Stomach (tissue), 9 donors: ENCODE data around the gene FOS. TPM values are rescaled to one million over a fixed set of nuclear protein-coding genes. Genes with fewer than 3 reads are reported as not detected.

Experiments used
- DNase-seq, 2 donors: peaks; one replicate each; pipeline versions ENCODE4 v3.0.0 to v3.0.0-alpha.2; 2013 to 2019
- H3K27ac ChIP-seq, 5 donors: fragments of 200-600 bp in 4 of 5; sonication (generic) in 4 of 5; one replicate each; pipeline ENCODE4 v1.5.1; 2013 to 2019; ENCODE audit warnings: mild to moderate bottlenecking in 1 of 5, moderate library complexity in 1 of 5
- H3K27me3 ChIP-seq, 3 donors: fragments of 200-600 bp; sonication (generic); one replicate each; pipeline ENCODE4 v1.5.1; 2017 to 2019; ENCODE audit warnings: mixed run types in 1 of 3
- H3K36me3 ChIP-seq, 4 donors: fragments of 200-600 bp; sonication (generic); 1 replicate in 3 of 4; 2 replicates in 1 of 4; pipeline ENCODE4 v1.5.1; 2016 to 2019
- H3K4me1 ChIP-seq, 4 donors: fragments of 200-600 bp; sonication (generic); one replicate each; pipeline ENCODE4 v1.5.1; 2016 to 2019
- H3K4me3 ChIP-seq, 4 donors: fragments of 200-600 bp; sonication (generic) in 3 of 4; one replicate each; pipeline ENCODE4 v1.5.1; 2016 to 2019; ENCODE audit warnings: mild to moderate bottlenecking in 1 of 4
- H3K9me3 ChIP-seq, 4 donors: fragments of 200-600 bp; sonication (generic); one replicate each; pipeline ENCODE4 v1.5.1; 2016 to 2019
- CTCF ChIP-seq, 7 experiments: fragments of 450-650 bp in 4 of 7; fragments of 200-600 bp in 3 of 7; sonication (generic) in 3 of 7; IDR thresholded peaks; one replicate each; pipeline ENCODE4 v1.5.1; 2016 to 2019; ENCODE audit warnings: antibody characterized with exemption in 7 of 7, control low read depth in 2 of 7, mild to moderate bottlenecking in 1 of 7
- EP300 ChIP-seq: sonication (generic); formaldehyde crosslinking; IDR thresholded peaks from one replicate; pipeline ENCODE4 v1.6.1; 2017; ENCODE audit warnings: antibody characterized with exemption
- POLR2A ChIP-seq, 4 donors: fragments of 450-650 bp; IDR thresholded peaks; one replicate each; pipeline ENCODE4 v1.6.1; 2016; ENCODE audit warnings: antibody characterized with exemption in 4 of 4, control low read depth in 2 of 4, mild to moderate bottlenecking in 1 of 4, moderate library complexity in 1 of 4
- POLR2AphosphoS5 ChIP-seq, 3 donors: sonication (generic); formaldehyde crosslinking; IDR thresholded peaks; one replicate each; pipeline ENCODE4 v1.6.1; 2016; ENCODE audit warnings: antibody characterized with exemption in 3 of 3
- WGBS, 5 donors: extraction: QIAGEN DNeasy Blood & Tissue Kit in 3 of 5; methylation state at CpG; one replicate each; pipeline versions ENCODE4 v1.1.5 to v1.1.7; 2013 to 2018; 5-methylcytosine and 5-hydroxymethylcytosine counted together
- intact Hi-C: fragments of 100-400 bp; cut with DNase I; formaldehyde crosslinking; loops from one replicate; pipeline ENCODE4 v1.15.1; 2023; ENCODE audit warnings: low total_unique reads
- polyA plus RNA-seq, 3 donors: library from polyadenylated mRNA; stranded (reverse); fragments of 200-250 nt; gene quantifications; one replicate each; pipeline ENCODE4 v1.2.3, GENCODE V29; 2013
- total RNA-seq, 5 donors: library from RNA; depleted of rRNA; stranded (reverse); fragments of >200 nt; gene quantifications; one replicate each; pipeline versions ENCODE4 v1.1.0 to v1.2.3, GENCODE V29; 2014 to 2016
- donor health status: healthy with polysubstance abuse.
- donor health status: Bipolar disorder and iron deficiency.
- donor health status: healthy.

FOS gene
- total and polyA plus RNA-seq, 8 donors, result 62.2 to 1,274 (median 213) TPM

- Histone ChIP-seq H3K4me3 (no peak overlapping the region), H3K27ac (no peak overlapping the region), H3K27me3 (no peaks in the 10 kb centered on the region), H3K4me1 (peaks cover 11 to 18% (median 12%) of the 10 kb centered on the region in 4 donors), H3K9me3 (no peaks in the 10 kb centered on the region), H3K36me3 (no peaks in the 10 kb centered on the region)
- WGBS, 5 donors, result 70 to 90% (median 84%) methylated on average over 3 of the region's 3 CpGs
- no peak for DNase-seq
- no peak for TF ChIP-seq EP300
- TF ChIP-seq POLR2AphosphoS5 (IDR thresholded peaks at IDR 0.05), result no peak
- no peak for TF ChIP-seq CTCF (IDR thresholded peaks at IDR 0.05)
- TF ChIP-seq POLR2A (IDR thresholded peaks at IDR 0.05), result no peak
- intact Hi-C loops, result no loop called here
These were observed 11.3 kb downstream of the FOS start for GRCh38 chr14:75289840-75290388.

GRCh38 chr14:75290851-75291250 lies 12.2 kb downstream of the FOS start:
- Histone ChIP-seq H3K36me3 (no peaks in the 10 kb centered on the region), H3K4me1 (peaks cover 19 to 28% (median 22%) of the 10 kb centered on the region in 4 donors), H3K27me3 (no peaks in the 10 kb centered on the region), H3K4me3 (no peak overlapping the region), H3K27ac (no peak overlapping the region), H3K9me3 (no peaks in the 10 kb centered on the region)
- TF ChIP-seq EP300, result no peak
- TF ChIP-seq POLR2A (IDR thresholded peaks at IDR 0.05), result no peak
- DNase-seq, result no peak
- 92 to 97% (median 92%) methylated on average over 3 of the region's 3 CpGs for WGBS, 5 donors
- intact Hi-C loops, result no loop called here

GRCh38 chr14:75291331-75291730 lies 12.7 kb downstream of the FOS start:
- no peak for DNase-seq
- Histone ChIP-seq H3K4me1 (peaks cover 19 to 31% (median 26%) of the 10 kb centered on the region in 4 donors), H3K27me3 (no peaks in the 10 kb centered on the region), H3K4me3 (no peak overlapping the region), H3K27ac (no peak overlapping the region), H3K9me3 (no peaks in the 10 kb centered on the region), H3K36me3 (no peaks in the 10 kb centered on the region)
- intact Hi-C loops, result no loop called here
- TF ChIP-seq EP300 (no peak), POLR2A (IDR thresholded peaks at IDR 0.05) (no peak), POLR2AphosphoS5 (IDR thresholded peaks at IDR 0.05) (no peak), CTCF (IDR thresholded peaks at IDR 0.05) (no peak)
- 87 to 91% (median 90%) methylated on average over 5 of the region's 5 CpGs for WGBS, 5 donors

GRCh38 chr14:75292101-75292563 lies 13.5 kb downstream of the FOS start:
- no peaks in the 10 kb centered on the region for H3K36me3 ChIP-seq
- no peak overlapping the region for H3K4me3 ChIP-seq
- 59 to 80% (median 72%) methylated on average over 8 to 9 of the region's 9 CpGs for WGBS, 5 donors
- peak overlapping the region in 2 of 5 donors; percentile 5 to 10 for H3K27ac ChIP-seq
- intact Hi-C loops, result no loop called here
- H3K4me1 ChIP-seq, result peaks cover 19 to 37% (median 28%) of the 10 kb centered on the region in 4 donors
- no peak for DNase-seq
- no peaks in the 10 kb centered on the region for H3K27me3 ChIP-seq
- no peaks in the 10 kb centered on the region for H3K9me3 ChIP-seq
- TF ChIP-seq EP300, result no peak
- TF ChIP-seq POLR2AphosphoS5 (IDR thresholded peaks at IDR 0.05), result no peak
- TF ChIP-seq POLR2A (IDR thresholded peaks at IDR 0.05), result no peak
- no peak for TF ChIP-seq CTCF (IDR thresholded peaks at IDR 0.05)

GRCh38 chr14:75292886-75293285 lies 14.3 kb downstream of the FOS start:
- peak overlapping the region in 3 of 5 donors; percentile 91 to 96 (median 95) for H3K27ac ChIP-seq
- intact Hi-C loops, result no loop called here
- DNase-seq, result no peak
- H3K4me1 ChIP-seq, result peaks cover 19 to 37% (median 28%) of the 10 kb centered on the region in 4 donors
- no peak overlapping the region for H3K4me3 ChIP-seq
- TF ChIP-seq POLR2AphosphoS5 (IDR thresholded peaks at IDR 0.05), result no peak
- no peak for TF ChIP-seq EP300
- TF ChIP-seq CTCF (IDR thresholded peaks at IDR 0.05), result no peak
- no peak for TF ChIP-seq POLR2A (IDR thresholded peaks at IDR 0.05)
- no peaks in the 10 kb centered on the region for H3K27me3 ChIP-seq
- WGBS, 5 donors, result 93 to 98% (median 94%) methylated on average over 7 of the region's 7 CpGs
- no peaks in the 10 kb centered on the region for H3K9me3 ChIP-seq
- H3K36me3 ChIP-seq, result no peaks in the 10 kb centered on the region
